Panc1 (cell line): Measurements from ENCODE around the gene SLC9A8. TPM values are rescaled to one million over a fixed set of nuclear protein-coding genes. Genes with fewer than 3 reads are reported as not detected.
"Not testable (repeated sequence)": the region's sequence is repeated elsewhere in the genome, so short reads cannot be mapped to it uniquely, and the experiment has no call there.

ENCODE experiments used
- ATAC-seq: fragments of 200-7000 bp; cut with Tn5 transposase; 2 replicates; pipeline ENCODE4 v1.9.1; 2020; ENCODE audit warnings: mild to moderate bottlenecking, moderate library complexity
- BruUV-seq: library from RNA; stranded (reverse); fragments of 400-500 nt; replicated peaks from 2 replicates; lab custom pipeline; 2021; lab: Mats Ljungman, UMichigan
- CTCF ChIA-PET: fragments of 300-600 bp; sonication (Branson Sonifier 250); formaldehyde crosslinking; loops from one replicate; lab custom pipeline; 2022; ENCODE audit warnings: antibody characterized with exemption; lab: Charles Lee
- POLR2A ChIA-PET: fragments of 300-600 bp; sonication (Branson Sonifier 250); formaldehyde crosslinking; loops from one replicate; lab custom pipeline; 2022; ENCODE audit warnings: antibody characterized with exemption; lab: Charles Lee
- DNase-seq: peaks from one replicate; pipeline ENCODE4 v3.0.0-alpha.2; 2010; ENCODE audit warnings: low read depth, low spot score
- H3K27ac ChIP-seq: 2 replicates; pipeline ENCODE4 v1.5.1; 2011; ENCODE audit warnings: mild to moderate bottlenecking, low read length, inconsistent platforms
- H3K27me3 ChIP-seq: fragments of 200-500 bp; sonication (Bioruptor generic); 2 replicates; pipeline ENCODE4 v1.6.0; 2014; ENCODE audit warnings: low read length, inconsistent platforms; ENCODE audit not compliant: control insufficient read depth, insufficient read depth
- H3K36me3 ChIP-seq: fragments of 200-500 bp; sonication (Bioruptor generic); 2 replicates; pipeline ENCODE4 v1.5.1; 2014; ENCODE audit warnings: inconsistent platforms, mild to moderate bottlenecking, low read length, moderate library complexity; ENCODE audit not compliant: control insufficient read depth, insufficient read depth
- H3K4me1 ChIP-seq: 2 replicates; pipeline ENCODE4 v1.5.1; 2011; ENCODE audit warnings: inconsistent platforms, mild to moderate bottlenecking, low read length, moderate library complexity; ENCODE audit not compliant: control insufficient read depth, insufficient read depth
- H3K4me3 ChIP-seq, 2 experiments: 2 replicates each; pipeline ENCODE4 v1.5.1; 2011 to 2012; ENCODE audit warnings: low read depth in 2 of 2, low read length in 2 of 2, mild to moderate bottlenecking in 2 of 2, inconsistent platforms in 1 of 2, moderate library complexity in 1 of 2
- H3K9me3 ChIP-seq: fragments of 200-500 bp; sonication (Bioruptor generic); 2 replicates; pipeline ENCODE4 v1.5.1; 2014; ENCODE audit warnings: low read depth, mild to moderate bottlenecking, inconsistent platforms, low read length, moderate library complexity; ENCODE audit not compliant: control insufficient read depth, insufficient read depth
- POLR2AphosphoS5 ChIP-seq: IDR thresholded peaks from 2 replicates; pipeline ENCODE4 v1.6.1; 2012; ENCODE audit warnings: mild to moderate bottlenecking, low read depth, low read length, moderate library complexity
- REST ChIP-seq, 2 experiments: IDR thresholded peaks; 2 replicates each; pipeline ENCODE4 v1.6.1; 2011 to 2012; ENCODE audit warnings: low read depth in 2 of 2, control low read depth in 1 of 2, low read length in 1 of 2, mild to moderate bottlenecking in 1 of 2, moderate library complexity in 1 of 2; ENCODE audit not compliant: insufficient read depth in 1 of 2
- SIN3A ChIP-seq: IDR thresholded peaks from 2 replicates; pipeline ENCODE4 v1.6.1; 2012; ENCODE audit warnings: low read depth, mild to moderate bottlenecking, low read length, moderate library complexity, borderline replicate concordance; ENCODE audit not compliant: insufficient read depth
- TCF7L2 ChIP-seq: IDR thresholded peaks from 2 replicates; pipeline ENCODE4 v1.6.1; 2011; ENCODE audit warnings: mild to moderate bottlenecking, low read depth, low read length, inconsistent platforms
- in situ Hi-C: cut with HindIII; loops from 2 replicates; pipeline ENCODE4 v1.10.0; 2016; ENCODE audit warnings: low sequenced_read_pairs, low pct_unique_long_range_greater_than_20kb
- intact Hi-C: fragments of 100-400 bp; cut with micrococcal nuclease; formaldehyde crosslinking; loops from one replicate; pipeline ENCODE4 v1.10.0; 2022; ENCODE audit not compliant: unreplicated experiment
- total RNA-seq: library from RNA; stranded (reverse); gene quantifications from one replicate; pipeline ENCODE4 v1.2.1, GENCODE V29; 2021; ENCODE audit not compliant: unreplicated experiment

The SLC9A8 gene
- total RNA-seq, 1 experiment from 2014 or later: 6.7 TPM

GRCh38 chr20:49781676-49782075 is 31.0 kb upstream of the SLC9A8 start:
- Histone ChIP-seq H3K27me3 (no peaks in the 10 kb centered on the region), H3K9me3 (no peaks in the 10 kb centered on the region), H3K4me3 (no peak overlapping the region), H3K27ac (no peak overlapping the region), H3K36me3 (no peaks in the 10 kb centered on the region), H3K4me1 (no peaks in the 10 kb centered on the region)
- ATAC-seq: no peak
- no TSS peak for BruUV-seq
- POLR2A ChIA-PET: no interaction called here
- CTCF ChIA-PET: no interaction called here
- no peak for DNase-seq
- intact Hi-C loops: no loop called here
- no peak for TF ChIP-seq SIN3A
- no peak for TF ChIP-seq POLR2AphosphoS5
- no peak for TF ChIP-seq TCF7L2
- TF ChIP-seq REST (IDR thresholded peaks at IDR 0.05; ENCODE audit: insufficient read depth in 1 of 2, low read depth in 2 of 2, low read length in 1 of 2): no peak
- in situ Hi-C loops: no loop called here

GRCh38 chr20:49782439-49782838 is 30.2 kb upstream of the SLC9A8 start:
- CTCF ChIA-PET, H3K27ac ChIP-seq, H3K9me3 ChIP-seq, H3K4me1 ChIP-seq, DNase-seq, H3K27me3 ChIP-seq, BruUV-seq, POLR2A ChIA-PET, in situ Hi-C loops, H3K4me3 ChIP-seq, H3K36me3 ChIP-seq, intact Hi-C loops, ATAC-seq: not testable (repeated sequence)

GRCh38 chr20:49783021-49783995 is 29.3 kb upstream of the SLC9A8 start:
- in situ Hi-C loops, H3K4me1 ChIP-seq, DNase-seq, BruUV-seq, intact Hi-C loops, H3K27me3 ChIP-seq, H3K9me3 ChIP-seq, H3K36me3 ChIP-seq, H3K4me3 ChIP-seq, H3K27ac ChIP-seq, ATAC-seq: not testable (repeated sequence)
- CTCF ChIA-PET: interaction anchor here (1.4 kb wide), 1 partner anchor 172 kb away, joined by 3 read pairs; no protein-coding TSS in a partner anchor
- POLR2A ChIA-PET: interaction anchor here (0.6 kb wide), 1 partner anchor 183 kb away, joined by 3 read pairs; no protein-coding TSS in a partner anchor
